HG02571 (cell line): Measurements from ENCODE around the gene ADCY7.

Source experiments
- ATAC-seq: cut with Tn5 transposase; IDR thresholded peaks from one replicate; pipeline ENCODE4 v1.9.1; 2021; ENCODE audit warnings: mild to moderate bottlenecking, moderate library complexity; ENCODE audit not compliant: unreplicated experiment

The ADCY7 gene

DNA sequence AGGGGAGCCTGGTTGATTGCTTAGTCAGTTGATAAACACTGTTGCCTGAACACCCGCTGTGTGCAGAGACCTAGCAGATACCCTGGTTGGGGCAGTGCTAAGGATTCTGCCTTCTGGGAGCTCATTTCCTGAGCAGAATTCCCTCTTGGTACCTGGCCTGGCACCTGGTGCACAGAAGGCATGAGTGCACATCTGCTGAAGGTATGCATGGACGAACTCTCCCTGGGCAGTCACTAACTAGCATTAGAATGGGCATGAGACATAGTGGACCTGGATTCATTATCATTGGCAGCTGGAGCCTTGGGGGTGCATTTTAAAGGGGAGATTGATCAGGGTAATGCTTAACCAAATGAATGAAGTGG lies 13.1 kb downstream of the ADCY7 start:
- ATAC-seq, result no peak

DNA sequence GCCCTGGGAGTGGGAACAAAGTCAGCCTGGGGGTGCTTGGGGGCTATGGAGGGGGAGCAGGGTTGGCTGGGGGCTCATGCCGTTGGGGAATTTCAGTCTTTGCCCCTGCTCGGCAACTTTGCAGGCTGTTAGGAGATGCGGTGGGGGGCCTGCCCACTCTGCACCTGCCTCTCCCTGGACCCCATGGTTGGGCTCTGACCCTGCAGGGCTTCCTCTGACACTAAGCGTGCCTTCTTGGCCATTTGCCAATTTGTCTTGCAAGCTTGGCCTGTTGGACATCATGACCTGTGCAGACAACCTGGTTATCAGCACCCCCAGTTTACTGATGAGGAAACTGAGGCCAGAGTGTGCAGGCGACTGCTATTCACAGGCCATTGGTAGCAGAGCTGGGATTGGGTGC lies 14.6 kb downstream of the ADCY7 start:
- no peak for ATAC-seq

DNA sequence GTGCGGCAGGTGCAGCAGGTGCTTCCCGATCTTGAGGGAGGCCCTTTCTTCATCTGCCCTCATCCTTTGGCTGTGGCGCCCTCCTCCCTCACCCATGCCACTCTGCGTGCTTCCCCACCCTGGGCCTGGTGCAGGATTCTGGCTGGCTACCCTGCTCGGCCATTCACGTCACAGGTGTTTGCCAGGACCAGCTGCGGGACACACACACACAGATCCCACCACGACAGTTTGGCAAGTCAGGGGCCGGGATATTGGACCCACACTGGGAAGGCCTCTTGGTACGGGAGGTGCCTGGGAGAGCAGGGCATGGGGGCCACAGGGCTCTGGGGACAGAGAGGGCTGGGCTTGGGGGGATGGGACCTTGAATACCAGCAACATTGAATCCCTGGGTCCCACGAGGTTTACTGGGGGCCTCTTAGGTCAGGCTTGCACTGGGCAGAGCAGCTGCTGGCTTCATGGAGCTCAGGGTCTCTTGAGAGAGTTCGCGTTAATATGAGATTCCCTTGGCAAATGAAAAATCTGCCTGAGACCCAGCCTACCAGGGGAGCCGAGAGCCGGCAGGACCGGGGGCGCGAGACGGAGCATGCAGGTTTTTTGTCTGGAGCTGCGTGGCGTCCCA lies 15.1 kb downstream of the ADCY7 start:
- no peak for ATAC-seq

DNA sequence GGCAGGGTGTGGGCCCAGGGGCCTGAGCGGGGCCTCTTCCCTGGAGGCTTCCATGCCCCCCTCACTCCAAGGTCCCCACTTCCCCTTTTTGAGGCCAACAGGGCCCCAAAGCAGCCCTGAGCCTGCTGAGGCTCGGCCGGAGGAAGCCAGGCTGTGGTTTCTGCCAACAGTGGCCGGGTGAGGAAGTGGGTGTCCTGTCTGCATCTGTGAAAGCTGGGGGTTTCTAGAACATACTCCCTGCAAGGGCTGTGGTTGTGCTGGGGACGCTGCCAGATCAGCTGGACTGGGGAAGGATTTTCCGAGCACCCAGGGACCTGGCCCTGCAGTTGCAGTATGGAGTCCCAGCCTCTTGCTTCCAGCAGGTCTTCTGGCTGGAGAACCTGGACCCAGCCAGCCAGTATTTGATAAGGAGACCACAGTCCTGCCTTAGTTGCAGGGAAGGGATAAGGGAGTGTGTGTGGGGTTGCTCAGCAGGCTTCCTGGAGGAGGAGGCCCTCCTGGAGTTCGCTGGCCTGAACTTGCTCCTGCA lies 15.7 kb downstream of the ADCY7 start:
- peak; percentile 91 for ATAC-seq

DNA sequence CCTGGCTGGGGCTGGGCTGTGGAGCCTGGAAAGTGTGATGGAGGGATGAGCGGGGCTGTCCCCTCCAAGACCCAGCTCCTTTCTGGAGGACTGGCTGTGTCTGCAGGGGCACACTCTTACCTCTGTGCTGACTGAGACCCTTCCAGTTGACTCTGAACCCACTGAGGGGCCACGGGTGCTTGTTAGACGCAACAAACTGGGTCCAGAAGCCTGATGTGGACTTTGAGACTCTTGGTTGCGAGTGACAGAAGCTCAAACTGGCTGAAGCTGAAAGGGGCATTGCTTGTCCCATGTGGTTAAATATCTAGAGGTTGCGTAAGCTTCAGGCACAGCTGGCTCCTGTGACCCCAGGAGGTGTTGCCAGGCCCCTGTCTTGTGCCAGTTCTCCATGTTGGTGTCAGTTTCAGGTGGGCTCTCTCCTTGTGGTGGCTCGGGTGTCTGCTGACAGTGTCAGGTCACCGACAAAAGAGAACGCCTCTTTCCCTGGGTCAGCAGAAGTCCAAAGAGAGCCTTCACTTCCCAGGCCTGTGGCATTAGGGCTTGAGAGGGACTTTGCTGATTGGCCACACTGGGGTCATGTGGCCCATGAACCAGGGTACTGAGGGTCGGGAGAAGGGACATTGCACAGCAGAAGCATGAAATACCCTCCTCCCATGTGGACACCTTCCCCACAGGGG lies 16.7 kb downstream of the ADCY7 start:
- no peak for ATAC-seq

DNA sequence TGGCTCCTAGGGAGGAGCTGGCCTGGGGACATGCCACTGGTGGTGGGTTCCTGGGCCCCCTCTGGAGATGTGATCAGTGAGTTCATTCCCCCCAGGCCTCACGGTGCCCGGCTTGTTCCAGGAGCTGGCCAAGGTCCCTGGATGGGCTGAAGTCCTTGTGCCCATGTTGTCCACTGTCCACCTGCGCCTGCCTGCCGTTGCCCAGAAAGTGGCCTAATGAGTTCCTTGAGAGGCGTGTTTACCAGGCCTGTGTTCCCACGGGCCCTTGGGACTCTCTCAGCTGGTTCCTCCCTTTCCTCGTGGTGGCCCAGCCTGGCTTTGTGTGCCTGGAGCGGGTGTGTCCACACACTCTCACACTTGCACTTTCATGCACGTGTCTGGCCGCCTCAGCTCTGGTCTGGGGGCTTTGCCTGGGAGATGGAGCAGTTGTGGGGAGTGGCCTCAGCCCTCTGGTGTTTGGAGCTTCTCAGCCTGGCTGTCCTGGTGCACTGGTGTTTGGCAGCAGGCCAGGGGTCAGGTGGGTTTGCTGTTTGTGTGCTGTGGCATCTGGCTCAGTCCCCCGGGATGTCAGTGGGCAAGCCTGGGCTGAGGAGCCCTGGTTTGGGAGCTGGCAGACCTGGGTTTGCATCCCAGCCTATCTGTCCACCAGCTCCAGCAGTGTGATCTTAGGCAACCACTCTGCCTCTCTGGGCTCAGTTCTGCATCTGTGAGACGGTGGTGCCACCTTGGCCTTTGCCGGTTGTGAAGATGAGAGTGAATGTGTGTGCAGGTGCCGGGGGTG lies 18.0 kb downstream of the ADCY7 start:
- no peak for ATAC-seq

DNA sequence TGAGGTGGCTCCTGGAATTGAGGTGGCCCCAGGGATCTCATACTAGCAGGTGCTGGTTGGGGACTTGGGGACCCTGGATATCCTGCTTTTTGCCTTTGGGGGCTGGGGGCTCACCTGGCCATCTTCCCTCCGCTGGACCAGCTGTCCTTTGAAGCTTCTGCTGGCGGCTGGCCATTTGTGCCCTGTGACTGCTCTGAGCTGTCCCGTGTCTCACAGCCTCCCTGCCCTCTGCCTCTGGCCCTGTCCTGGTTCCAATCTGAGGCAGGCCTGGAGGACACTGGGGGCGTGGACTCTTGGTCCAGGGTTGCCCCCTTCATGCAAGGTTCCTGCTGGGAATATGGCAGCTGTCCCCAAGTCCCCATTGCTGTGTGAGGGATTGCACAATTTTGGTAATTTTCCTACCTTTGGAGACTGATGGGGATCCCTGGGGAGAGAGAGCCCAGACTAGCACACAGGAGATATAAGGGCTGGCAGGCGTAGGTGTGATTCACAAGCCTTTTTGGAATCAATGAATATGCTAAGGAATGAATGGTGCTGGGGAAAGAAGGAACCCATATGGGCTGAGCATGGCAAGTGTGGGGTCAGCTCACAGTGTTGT lies 19.2 kb downstream of the ADCY7 start:
- ATAC-seq, result no peak

DNA sequence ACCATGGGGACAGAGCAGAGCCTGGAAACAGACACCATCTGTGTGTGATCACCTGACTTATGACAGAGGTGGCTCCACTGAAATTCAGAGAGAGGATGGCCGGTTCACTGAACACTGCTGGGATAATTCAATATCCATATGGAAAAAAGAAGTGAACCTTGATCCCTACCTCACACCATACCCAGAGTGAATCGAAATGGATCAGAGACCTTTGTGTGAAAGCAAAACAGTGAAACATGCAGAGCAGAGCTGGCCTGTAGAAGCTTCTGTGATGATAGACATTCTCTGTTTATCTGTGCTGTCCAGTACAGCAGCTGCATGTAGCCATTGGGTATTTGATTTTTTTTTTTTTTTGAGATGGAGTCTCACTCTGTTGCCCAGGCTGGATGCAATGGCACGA lies 20.3 kb downstream of the ADCY7 start:
- ATAC-seq, result no peak

DNA sequence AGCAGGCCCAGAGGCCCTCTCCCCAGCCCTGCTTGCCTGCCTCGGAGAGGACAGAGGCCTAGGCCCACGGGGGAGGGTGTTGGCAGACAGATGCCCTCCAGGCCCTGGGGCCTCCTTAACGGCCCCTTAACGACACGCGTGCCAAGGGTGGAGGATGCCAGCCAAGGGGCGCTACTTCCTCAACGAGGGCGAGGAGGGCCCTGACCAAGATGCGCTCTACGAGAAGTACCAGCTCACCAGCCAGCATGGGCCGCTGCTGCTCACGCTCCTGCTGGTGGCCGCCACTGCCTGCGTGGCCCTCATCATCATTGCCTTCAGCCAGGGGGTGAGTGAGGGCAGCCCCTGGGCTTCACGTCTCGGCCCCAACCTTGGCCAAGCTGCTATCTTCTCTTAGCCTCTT lies 21.7 kb downstream of the ADCY7 start:
- ATAC-seq, result no peak

DNA sequence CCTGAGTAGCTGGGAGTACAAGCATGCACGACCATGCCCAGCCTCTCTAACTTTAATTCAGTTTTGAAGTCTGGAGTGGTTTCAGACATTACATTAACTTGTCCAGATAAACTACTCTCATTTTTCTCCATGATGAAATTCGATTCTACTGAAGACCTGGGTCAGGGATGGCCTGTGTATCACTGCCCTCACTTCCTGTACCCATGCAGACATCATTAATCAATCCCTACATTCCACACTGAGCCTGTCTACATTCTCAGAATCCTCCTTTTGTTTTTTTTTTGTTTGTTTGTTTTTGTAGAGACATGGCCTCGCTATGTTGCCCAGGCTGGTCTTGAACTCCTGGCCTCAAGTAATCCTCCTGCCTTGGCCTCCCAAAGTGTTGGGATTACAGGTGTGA lies 22.6 kb downstream of the ADCY7 start:
- ATAC-seq, result no peak

DNA sequence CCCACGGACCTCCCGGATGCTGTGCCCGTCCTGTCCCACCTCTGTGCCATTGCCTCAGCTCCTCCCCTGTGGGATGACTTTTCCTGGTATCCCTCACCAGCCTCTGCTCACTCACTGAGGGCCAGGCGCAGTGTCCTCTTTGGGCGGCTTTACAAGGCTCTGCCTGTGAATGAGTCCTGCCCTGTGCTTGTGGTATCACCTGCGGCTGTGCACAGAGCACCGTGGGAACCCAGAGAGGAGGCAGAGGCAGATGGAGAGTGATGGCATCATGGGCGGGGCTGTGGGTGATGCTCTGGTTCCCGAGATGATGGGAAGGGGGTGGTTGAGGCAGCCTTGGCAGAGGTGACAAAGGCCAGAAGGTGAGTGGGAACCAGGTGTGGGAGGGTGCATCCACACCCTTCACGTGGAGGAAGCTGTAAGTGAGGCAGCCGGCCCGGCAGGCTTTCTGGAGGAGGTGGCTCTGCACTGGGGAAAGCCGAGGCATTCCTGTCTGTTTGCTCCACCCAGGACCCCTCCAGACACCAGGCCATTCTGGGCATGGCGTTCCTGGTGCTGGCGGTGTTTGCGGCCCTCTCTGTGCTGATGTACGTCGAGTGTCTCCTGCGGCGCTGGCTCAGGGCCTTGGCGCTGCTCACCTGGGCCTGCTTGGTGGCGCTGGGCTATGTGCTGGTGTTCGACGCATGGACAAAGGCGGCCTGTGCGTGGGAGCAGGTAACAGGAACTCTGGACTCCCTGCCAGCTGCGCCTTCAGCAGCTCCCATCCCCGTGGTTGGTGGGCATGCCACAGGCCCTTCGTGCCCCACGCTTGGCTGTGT lies 23.8 kb downstream of the ADCY7 start:
- no peak for ATAC-seq

DNA sequence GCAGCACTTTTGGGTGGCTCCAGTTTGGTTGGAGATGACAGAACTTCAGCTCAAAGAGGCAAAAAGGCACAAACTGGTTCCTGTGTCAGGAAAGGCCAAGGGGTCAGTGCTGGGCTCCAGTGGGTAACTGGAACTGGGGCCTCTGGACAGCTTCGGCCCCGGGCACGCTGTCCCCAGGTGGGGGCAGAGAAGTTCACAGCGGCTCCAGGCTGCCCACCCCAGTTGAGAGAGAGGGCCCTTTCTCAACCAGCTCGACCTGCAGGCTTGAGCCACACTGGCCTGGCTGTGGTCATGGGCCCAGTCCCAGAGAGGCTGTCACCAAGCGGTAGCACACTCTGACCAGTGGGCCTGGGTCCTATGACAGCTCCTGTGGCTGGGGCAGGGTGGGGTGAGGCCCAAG lies 24.5 kb downstream of the ADCY7 start:
- no peak for ATAC-seq

DNA sequence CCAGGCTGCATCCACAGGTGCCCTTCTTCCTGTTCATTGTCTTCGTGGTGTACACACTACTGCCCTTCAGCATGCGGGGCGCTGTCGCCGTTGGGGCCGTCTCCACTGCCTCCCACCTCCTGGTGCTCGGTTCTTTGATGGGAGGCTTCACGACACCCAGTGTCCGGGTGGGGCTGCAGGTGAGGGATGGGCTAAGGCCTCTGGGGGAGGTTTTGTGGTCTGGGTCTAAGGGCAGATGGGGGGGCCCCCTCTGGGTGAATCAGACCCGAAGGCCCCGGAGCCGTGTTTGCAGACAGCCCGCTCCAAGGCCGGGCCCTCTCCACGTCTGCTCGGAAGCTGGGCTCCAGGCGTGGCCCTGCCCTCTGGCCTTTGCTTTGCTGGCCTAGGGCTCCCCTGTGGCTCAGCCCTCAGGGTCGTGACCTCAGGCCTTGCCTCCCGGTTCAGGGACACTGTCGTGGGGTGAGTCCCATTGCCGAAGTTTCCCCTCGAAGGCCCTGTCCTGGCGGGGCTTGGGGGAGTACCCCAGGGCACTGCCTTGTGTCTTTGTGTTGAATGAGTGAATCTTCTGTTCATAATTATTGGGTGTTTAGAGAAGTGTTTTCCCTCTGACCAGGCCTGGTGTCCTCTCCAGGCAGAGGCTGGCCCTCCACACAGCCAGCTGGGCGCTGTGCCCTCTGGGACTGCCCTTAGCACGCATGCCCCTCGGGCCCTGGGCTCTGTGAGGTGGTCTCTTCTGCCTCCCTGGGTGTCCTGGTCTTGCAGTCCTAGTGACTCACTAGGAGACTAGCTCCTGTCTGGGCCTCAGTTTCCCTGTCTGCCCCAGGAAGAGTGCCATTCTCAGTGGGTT lies 25.6 kb downstream of the ADCY7 start:
- ATAC-seq, result no peak

DNA sequence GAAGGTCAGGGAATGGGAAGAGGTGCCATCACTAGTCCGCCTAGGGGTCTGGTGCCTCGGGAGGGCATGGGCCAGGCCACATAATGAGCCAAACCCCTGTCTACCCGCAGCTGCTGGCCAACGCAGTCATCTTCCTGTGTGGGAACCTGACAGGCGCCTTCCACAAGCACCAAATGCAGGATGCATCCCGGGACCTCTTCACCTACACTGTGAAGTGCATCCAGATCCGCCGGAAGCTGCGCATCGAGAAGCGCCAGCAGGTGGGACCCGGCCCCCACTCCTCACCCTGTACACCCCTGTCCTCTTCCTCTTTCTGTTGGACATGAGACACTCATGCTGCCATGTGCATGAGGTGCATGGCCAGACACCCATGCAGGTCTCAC lies 26.2 kb downstream of the ADCY7 start:
- no peak for ATAC-seq

DNA sequence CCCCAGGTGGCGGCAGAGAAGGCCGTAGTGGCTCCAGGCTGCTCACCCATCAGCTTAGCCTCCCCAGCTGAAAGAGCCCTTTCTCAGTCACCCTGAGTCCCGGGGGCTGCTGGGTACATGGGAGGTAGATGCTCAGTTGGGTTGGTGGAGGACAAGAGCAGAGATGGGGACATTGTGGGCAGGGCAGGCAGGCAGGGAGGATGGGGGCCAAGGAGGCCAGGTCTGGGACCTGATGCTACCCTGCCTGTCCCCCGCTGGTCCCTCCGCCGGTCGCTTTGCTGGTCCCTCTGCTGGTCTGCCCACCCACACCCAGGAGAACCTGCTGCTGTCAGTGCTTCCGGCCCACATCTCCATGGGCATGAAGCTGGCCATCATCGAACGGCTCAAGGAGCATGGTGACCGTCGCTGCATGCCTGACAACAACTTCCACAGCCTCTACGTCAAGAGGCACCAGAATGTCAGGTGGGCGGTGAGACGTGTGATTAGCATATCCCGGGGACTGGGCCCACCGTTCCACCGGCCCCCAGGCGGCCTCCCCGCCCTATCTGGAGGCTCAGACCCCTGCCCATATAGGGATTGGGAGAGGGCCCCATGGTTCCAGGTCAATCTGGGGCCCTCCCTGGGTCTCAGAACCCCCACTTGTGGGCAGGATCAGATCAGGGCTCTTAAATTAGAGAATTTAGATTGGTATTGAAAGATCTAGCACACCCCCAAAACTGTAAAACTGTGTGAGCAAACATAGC lies 26.9 kb downstream of the ADCY7 start:
- no peak for ATAC-seq

DNA sequence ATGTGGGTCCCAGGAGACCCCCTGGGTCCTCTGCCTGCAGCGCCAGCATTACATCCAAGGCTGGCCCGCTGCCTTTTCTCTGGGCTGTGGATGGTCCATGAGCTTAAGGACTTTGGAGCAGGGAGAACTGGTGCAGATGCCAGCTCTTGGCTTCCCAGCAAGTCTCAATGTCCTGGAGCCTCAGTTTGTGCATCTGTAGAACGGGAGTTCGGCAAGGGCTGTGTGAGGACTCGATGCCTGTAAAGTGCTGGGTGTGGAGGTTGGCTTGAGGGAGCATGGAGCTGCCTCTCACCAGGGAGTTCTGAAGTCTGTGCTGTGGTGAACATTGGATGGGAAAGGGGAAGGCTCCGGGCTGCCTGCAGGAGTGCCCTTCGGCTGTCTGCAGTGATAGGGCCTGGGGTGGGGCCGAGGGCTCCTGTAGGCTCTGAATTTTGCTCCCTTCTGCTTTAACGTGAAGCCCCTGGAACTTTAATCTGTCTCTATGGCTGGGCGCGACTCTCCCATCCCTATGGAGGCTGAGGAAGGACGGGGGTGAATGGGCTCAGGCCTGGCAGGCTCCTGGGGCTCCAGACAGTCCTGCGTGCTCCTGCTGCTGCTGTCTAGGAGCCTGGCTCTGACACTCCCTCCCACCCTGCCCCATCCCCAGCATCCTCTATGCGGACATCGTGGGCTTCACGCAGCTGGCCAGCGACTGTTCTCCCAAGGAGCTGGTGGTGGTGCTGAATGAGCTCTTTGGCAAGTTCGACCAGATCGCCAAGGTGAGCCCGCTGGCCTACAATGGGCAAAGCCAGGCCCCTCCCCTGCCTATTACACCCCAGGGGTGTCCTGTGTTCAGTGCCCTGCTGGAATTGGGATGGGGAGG lies 27.9 kb downstream of the ADCY7 start:
- no peak for ATAC-seq

DNA sequence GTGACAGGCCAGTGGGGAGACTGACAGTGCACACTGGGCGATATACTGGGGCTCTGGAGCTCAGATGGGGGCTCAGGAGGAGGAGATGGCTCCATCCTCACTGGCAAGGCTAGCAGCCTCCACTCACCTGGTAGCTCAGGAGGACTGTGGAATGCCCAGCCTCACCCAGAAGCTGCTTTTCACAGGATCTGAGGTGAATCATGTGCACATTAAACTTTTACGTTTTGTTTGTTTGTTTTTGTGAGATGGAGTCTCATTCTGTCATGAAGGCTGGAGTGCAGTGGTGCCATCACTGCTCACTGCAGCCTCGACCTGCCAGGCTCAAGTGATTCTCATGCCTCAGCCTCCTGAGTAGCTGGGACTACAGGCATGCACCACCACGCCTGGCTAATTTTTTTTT lies 28.6 kb downstream of the ADCY7 start:
- no peak for ATAC-seq

DNA sequence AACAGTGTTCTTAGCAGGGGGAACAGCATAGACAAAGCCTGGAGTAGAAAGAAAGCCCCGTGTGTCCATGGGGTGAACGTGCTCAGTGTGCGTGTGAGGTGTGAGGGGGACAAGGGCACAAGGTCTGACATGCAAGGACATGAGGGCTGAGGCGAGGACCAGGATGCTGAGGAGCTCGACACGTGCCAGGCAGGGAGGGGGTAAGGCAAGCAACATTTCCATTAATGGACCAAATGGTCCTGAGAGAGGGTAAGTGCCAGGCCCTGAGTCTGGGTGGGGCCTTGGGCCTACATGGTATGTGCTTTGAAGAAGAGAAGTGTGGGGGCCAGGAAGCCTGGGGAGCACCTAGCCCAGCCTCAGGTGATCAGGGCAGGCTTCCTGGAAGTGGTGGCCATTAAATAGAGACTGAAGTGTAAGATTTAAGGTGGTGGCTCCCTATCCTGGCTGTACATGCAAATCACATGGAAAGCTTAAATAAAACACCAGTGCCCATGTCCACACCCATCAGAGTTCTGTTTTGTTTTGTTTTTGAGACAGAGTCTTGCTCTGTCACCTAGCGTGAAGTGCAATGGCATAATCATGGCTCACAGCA lies 29.3 kb downstream of the ADCY7 start:
- no peak for ATAC-seq
